ENCODE results near the gene TMPRSS6.

TMPRSS6 gene

GRCh38 chr22:37028692-37029674 is 80.5 kb downstream of the TMPRSS6 start:
- DNase-seq (ENCODE audit: low read depth): no peak

DNA sequence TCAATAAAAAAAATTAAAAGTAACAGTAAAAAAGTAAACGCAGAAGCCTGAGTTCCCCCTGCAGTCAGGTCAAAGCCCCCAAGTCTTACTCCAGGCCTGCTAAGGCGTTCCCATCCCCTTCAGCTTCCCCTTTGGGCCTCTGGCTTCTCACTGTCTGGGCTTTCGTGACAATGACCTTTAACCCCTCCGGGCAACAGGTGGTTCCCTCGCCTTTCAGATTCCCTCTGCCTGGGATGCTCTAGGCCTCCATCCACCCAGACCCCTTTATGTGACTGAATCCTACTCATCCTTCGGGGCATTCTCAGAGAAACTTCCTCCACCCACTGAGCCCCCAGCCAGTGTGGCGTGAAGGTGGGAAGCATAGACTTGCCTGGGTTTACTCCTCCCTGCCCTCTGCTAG is 82.0 kb downstream of the TMPRSS6 start:
- DNase-seq (ENCODE audit: low read depth): no peak

DNA sequence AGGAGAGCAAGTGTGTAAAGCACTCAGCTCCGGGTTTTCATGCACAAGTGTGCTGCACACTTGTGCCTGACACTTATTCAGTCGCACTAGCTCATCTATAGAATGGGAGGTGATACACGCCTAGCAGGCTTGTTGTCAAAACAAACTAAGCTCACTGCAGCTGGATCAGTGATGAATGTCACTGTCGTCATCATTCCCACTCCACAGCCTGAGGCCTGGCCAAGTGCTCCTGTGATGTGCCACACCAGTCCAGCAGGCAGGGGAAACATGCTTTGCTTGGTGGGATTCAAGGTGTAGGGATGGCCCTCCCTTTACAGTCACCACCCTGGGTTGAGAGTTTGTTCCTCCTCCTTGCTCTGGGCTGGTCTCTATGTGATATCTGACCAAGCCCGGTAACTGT is 83.2 kb downstream of the TMPRSS6 start:
- DNase-seq (ENCODE audit: low read depth): no peak

- DNase-seq (ENCODE audit: low read depth): no peak
Measured at GRCh38 chr22:37025500-37026070, 83.9 kb downstream of the TMPRSS6 start.

- no peak for DNase-seq (ENCODE audit: low read depth)
Measured at GRCh38 chr22:37024339-37025157, 85.0 kb downstream of the TMPRSS6 start.

GRCh38 chr22:37023743-37024338 is 85.7 kb downstream of the TMPRSS6 start:
- DNase-seq (ENCODE audit: low read depth): no peak

- no peak for DNase-seq (ENCODE audit: low read depth)
Measured at GRCh38 chr22:37022483-37023337, 86.8 kb downstream of the TMPRSS6 start.

DNA sequence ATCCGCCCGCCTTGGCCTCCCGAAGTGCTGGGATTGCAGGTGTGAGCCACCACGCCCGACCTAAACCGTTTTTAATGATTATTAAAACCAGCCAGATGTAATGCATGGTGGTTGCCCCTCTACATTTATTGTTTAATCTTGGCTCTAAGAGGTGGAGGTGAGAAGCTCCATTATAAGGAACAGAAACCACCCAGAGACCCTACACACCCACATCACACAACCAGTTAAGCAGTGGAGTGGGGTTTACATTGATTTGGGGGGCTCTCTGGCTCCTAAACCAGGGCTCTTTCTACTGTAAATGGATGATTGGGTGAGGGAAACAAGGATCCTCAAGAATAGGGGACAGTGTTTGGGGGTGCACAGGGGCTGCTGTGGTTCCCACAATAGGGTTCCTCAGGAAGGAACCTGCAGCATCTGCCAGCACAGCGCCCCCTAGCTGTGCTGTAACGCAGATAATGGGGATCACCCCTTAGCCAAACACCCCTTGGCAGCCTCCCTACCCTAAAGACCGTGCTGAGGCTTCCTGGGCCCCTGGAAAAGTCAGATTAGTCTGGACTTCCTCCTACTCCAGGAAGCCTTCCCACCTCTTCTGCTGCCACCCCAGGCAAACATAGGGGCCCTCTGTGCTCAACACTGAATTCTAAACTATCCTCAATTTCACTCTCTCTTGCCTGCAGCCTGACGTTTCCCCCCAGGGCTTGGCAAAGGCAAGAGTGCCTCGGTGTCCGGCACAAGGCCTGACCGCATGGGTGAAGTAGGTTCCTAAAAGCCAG is 87.6 kb downstream of the TMPRSS6 start:
- no peak for DNase-seq (ENCODE audit: low read depth)

GRCh38 chr22:37021041-37021440 is 88.5 kb downstream of the TMPRSS6 start:
- DNase-seq (ENCODE audit: low read depth): no peak

DNA sequence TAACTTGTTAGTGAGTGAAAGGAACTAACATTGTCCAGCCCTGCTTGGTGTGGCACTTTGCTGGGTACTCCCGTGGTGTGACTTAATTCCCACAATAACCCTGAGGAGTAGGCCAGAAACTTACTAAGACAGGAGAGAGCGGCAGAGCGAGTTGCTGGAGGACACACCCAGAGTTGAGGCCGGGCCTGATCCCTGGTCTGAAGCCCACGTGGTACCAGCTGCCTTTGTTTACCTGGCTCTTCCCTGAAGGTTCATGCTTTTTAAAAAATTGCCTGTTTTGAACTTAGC is 89.4 kb downstream of the TMPRSS6 start:
- DNase-seq (ENCODE audit: low read depth): no peak

GRCh38 chr22:37019309-37020191 is 90.0 kb downstream of the TMPRSS6 start, which contains the start of the genes MPST and TST:
Gene MPST, plus strand, starts transcription at chr22:37019742. Its CDS starts 95 bp downstream, at chr22:37019837.
Gene TST, minus strand, starts transcription at chr22:37019447. Its CDS starts 715 bp downstream, at chr22:37018732.
- DNase-seq (ENCODE audit: low read depth): no peak

- DNase-seq (ENCODE audit: low read depth): no peak
Measured at GRCh38 chr22:37018815-37019308, 90.7 kb downstream of the TMPRSS6 start.

DNA sequence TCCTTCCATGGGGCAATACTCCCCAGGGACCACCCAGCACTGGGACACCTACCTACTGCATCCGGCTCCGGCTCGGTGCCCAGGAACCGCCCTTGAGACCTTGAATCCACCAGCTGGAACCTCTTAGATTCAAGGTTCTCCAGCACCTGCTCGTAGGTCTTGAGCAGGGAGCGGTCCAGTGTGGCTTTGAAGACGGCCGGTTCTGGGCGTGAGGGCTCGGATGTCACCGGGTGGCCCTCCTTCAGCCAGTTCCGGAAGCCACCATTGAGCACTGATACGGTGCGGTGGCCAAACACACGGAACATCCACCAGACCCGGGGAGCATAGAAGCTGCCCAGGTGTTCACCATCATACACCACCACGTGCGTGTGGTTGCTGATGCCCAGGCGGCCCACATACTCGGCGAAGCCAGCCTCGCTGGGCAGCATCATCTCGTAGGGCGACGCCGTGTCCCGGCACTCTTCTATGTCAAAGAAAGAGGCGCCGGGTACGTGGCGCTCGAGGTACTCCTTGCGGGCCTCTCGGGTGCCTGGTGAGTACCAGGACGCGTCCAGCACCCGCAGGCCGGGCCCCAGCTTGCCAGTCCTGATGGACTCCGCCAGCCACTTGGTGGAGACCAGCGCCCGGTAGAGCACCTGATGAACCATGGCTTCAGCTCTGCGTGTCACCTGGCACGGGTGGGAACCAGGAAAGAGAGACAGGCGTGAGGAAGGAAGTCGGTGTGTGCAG is 91.3 kb downstream of the TMPRSS6 start:
- DNase-seq (ENCODE audit: low read depth): no peak

DNA sequence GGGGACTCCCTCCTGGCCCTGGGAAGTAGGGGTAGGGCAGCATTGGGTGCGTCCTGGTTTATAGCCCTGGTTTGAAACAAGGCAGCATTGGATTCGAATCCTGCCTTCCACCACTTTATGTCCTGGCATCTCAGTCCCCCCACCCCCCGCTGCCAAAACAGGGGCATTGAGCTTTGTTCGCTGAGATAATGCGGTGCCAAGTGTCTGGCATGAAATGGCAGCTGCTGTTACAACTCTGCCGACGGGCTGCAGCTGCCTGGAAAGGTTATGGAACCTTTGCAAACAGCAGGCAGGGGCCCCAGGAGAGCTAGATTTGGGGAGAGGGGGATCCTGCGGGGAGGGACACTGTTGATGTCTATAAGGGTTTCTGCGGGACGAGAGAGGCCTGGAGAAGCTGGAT is 92.2 kb downstream of the TMPRSS6 start:
- no peak for DNase-seq (ENCODE audit: low read depth)

GRCh38 chr22:37016134-37016910 is 93.2 kb downstream of the TMPRSS6 start:
- DNase-seq (ENCODE audit: low read depth): no peak

DNA sequence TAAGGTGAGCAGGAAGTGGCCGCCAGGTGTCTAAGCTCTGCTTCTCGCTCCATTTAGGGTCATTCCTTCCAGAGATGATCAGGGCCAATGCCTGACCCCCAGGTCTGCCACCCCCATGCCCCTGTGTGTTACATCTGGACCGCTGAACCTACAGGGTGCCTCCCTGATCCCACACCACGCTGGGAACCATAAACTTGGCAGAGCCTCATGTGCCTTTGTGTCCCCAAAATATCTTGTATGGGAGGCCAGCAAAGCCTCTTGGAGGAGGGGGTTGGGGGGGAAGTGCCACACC is 94.0 kb downstream of the TMPRSS6 start:
- no peak for DNase-seq (ENCODE audit: low read depth)

All from non-pigmented ciliary epithelial cell (primary cell).